Measurements from ENCODE around the gene NALCN.

Gene NALCN

GRCh38 chr13:101115762-101116171 lies 300.5 kb downstream of the NALCN start:
- Histone ChIP-seq H4K20me1 (ENCODE audit: insufficient read depth, low read length) (no peaks in the 10 kb centered on the region), H2AFZ (ENCODE audit: low read depth, low read length) (no peak overlapping the region), H3K36me3 (replicated peaks; ENCODE audit: low read depth, low read length) (no peaks in the 10 kb centered on the region), H3K27ac (ENCODE audit: low read length) (no peak overlapping the region), H3K4me1 (ENCODE audit: low read length) (no peaks in the 10 kb centered on the region), H3K4me2 (ENCODE audit: low read length) (no peak overlapping the region), H3K9ac (ENCODE audit: low read length) (no peak overlapping the region), H3K4me3 (ENCODE audit: low read length) (no peak overlapping the region), H3K27me3 (ENCODE audit: low read depth, low read length) (peaks cover 6% of the 10 kb centered on the region; the same call in 1 of the 2 replicates), H3K9me3 (ENCODE audit: insufficient read depth, low read length) (no peaks in the 10 kb centered on the region; the same call in 1 of the 2 replicates), H3K79me2 (ENCODE audit: low read length) (no peaks in the 10 kb centered on the region)
- TF ChIP-seq, protein P1, sequence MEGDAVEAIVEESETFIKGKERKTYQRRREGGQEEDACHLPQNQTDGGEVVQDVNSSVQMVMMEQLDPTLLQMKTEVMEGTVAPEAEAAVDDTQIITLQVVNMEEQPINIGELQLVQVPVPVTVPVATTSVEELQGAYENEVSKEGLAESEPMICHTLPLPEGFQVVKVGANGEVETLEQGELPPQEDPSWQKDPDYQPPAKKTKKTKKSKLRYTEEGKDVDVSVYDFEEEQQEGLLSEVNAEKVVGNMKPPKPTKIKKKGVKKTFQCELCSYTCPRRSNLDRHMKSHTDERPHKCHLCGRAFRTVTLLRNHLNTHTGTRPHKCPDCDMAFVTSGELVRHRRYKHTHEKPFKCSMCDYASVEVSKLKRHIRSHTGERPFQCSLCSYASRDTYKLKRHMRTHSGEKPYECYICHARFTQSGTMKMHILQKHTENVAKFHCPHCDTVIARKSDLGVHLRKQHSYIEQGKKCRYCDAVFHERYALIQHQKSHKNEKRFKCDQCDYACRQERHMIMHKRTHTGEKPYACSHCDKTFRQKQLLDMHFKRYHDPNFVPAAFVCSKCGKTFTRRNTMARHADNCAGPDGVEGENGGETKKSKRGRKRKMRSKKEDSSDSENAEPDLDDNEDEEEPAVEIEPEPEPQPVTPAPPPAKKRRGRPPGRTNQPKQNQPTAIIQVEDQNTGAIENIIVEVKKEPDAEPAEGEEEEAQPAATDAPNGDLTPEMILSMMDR (IDR thresholded peaks at IDR 0.05; ENCODE audit: low read depth, low read length), result peak; percentile 35
- TF ChIP-seq EZH2phosphoT487 (IDR thresholded peaks at IDR 0.05; ENCODE audit: low read depth), result no peak

- H3K4me1 ChIP-seq (ENCODE audit: low read length), result no peaks in the 10 kb centered on the region
- no peaks in the 10 kb centered on the region for H4K20me1 ChIP-seq (ENCODE audit: insufficient read depth, low read length)
- no peak overlapping the region for H3K9ac ChIP-seq (ENCODE audit: low read length)
- no peak overlapping the region for H3K27ac ChIP-seq (ENCODE audit: low read length)
- no peak for TF ChIP-seq EZH2phosphoT487 (IDR thresholded peaks at IDR 0.05; ENCODE audit: low read depth)
- TF ChIP-seq, protein P1 (IDR thresholded peaks at IDR 0.05; ENCODE audit: low read depth, low read length), result no peak
- H3K4me2 ChIP-seq (ENCODE audit: low read length), result no peak overlapping the region
- H2AFZ ChIP-seq (ENCODE audit: low read depth, low read length), result no peak overlapping the region
- no peak overlapping the region for H3K4me3 ChIP-seq (ENCODE audit: low read length)
- no peaks in the 10 kb centered on the region for H3K27me3 ChIP-seq (ENCODE audit: low read depth, low read length)
- H3K9me3 ChIP-seq (ENCODE audit: insufficient read depth, low read length), result no peaks in the 10 kb centered on the region; the same call in 1 of the 2 replicates
- no peaks in the 10 kb centered on the region for H3K36me3 ChIP-seq (replicated peaks; ENCODE audit: low read depth, low read length)
- H3K79me2 ChIP-seq (ENCODE audit: low read length), result no peaks in the 10 kb centered on the region
These were observed 304.4 kb downstream of the NALCN start for GRCh38 chr13:101111894-101112293.

- Histone ChIP-seq H3K27me3 (ENCODE audit: low read depth, low read length) (peaks cover 9% of the 10 kb centered on the region; the same call in 1 of the 2 replicates), H3K4me3 (ENCODE audit: low read length) (no peak overlapping the region), H3K9me3 (ENCODE audit: insufficient read depth, low read length) (no peaks in the 10 kb centered on the region; the same call in 1 of the 2 replicates), H2AFZ (ENCODE audit: low read depth, low read length) (no peak overlapping the region), H3K4me1 (ENCODE audit: low read length) (no peaks in the 10 kb centered on the region), H4K20me1 (ENCODE audit: insufficient read depth, low read length) (no peaks in the 10 kb centered on the region), H3K36me3 (replicated peaks; ENCODE audit: low read depth, low read length) (no peaks in the 10 kb centered on the region), H3K79me2 (ENCODE audit: low read length) (no peaks in the 10 kb centered on the region), H3K27ac (ENCODE audit: low read length) (no peak overlapping the region), H3K9ac (ENCODE audit: low read length) (no peak overlapping the region), H3K4me2 (ENCODE audit: low read length) (no peak overlapping the region)
- no peak for TF ChIP-seq EZH2phosphoT487 (IDR thresholded peaks at IDR 0.05; ENCODE audit: low read depth)
- TF ChIP-seq, protein P1 (IDR thresholded peaks at IDR 0.05; ENCODE audit: low read depth, low read length), result no peak
These were observed 307.3 kb downstream of the NALCN start for GRCh38 chr13:101109005-101109404.

GRCh38 chr13:101098873-101099272 lies 317.4 kb downstream of the NALCN start:
- Histone ChIP-seq H3K36me3 (replicated peaks; ENCODE audit: low read depth, low read length) (no peaks in the 10 kb centered on the region), H4K20me1 (ENCODE audit: insufficient read depth, low read length) (no peaks in the 10 kb centered on the region), H3K9me3 (ENCODE audit: insufficient read depth, low read length) (no peaks in the 10 kb centered on the region), H3K4me3 (ENCODE audit: low read length) (no peak overlapping the region), H3K4me2 (ENCODE audit: low read length) (no peak overlapping the region), H3K4me1 (ENCODE audit: low read length) (no peaks in the 10 kb centered on the region), H3K27ac (ENCODE audit: low read length) (no peak overlapping the region), H3K79me2 (ENCODE audit: low read length) (no peaks in the 10 kb centered on the region), H3K9ac (ENCODE audit: low read length) (no peak overlapping the region), H3K27me3 (ENCODE audit: low read depth, low read length) (peaks cover 28% of the 10 kb centered on the region), H2AFZ (ENCODE audit: low read depth, low read length) (no peak overlapping the region)
- TF ChIP-seq, protein P1 (IDR thresholded peaks at IDR 0.05; ENCODE audit: low read depth, low read length), result no peak
- TF ChIP-seq EZH2phosphoT487 (IDR thresholded peaks at IDR 0.05; ENCODE audit: low read depth), result no peak

All from OCI-LY3 (cell line).